Measurements from ENCODE around the gene POLR2C.
"Not testable (repeated sequence)": the region's sequence is repeated elsewhere in the genome, so short reads cannot be mapped to it uniquely, and the experiment has no call there.

Gene POLR2C

GRCh38 chr16:57462209-57462977 lies at the start of gene POLR2C:
POLR2C (plus strand) TSS chr16:57462679; CDS start chr16:57462725, 46 bp downstream.
- peak; percentile 90 for DNase-seq

- DNase-seq = no peak
Observed at GRCh38 chr16:57413301-57413730, 49.2 kb upstream of the POLR2C start.

- DNase-seq = no peak
Observed at GRCh38 chr16:57413733-57414132, 48.7 kb upstream of the POLR2C start.

- no peak for DNase-seq
Observed at GRCh38 chr16:57416084-57416483, 46.4 kb upstream of the POLR2C start.

GRCh38 chr16:57419506-57419905 lies 43.0 kb upstream of the POLR2C start:
- no peak for DNase-seq

- DNase-seq = no peak
Observed at GRCh38 chr16:57422026-57422944, 40.2 kb upstream of the POLR2C start.

GRCh38 chr16:57423152-57423551 lies 39.3 kb upstream of the POLR2C start:
- no peak for DNase-seq

GRCh38 chr16:57424583-57424982 lies 37.9 kb upstream of the POLR2C start:
- DNase-seq = no peak

- no peak for DNase-seq
Observed at GRCh38 chr16:57426356-57426755, 36.1 kb upstream of the POLR2C start.

GRCh38 chr16:57427307-57427706 lies 35.2 kb upstream of the POLR2C start:
- no peak for DNase-seq

- no peak for DNase-seq
Observed at GRCh38 chr16:57427824-57428223, 34.7 kb upstream of the POLR2C start.

GRCh38 chr16:57430955-57431354 lies 31.5 kb upstream of the POLR2C start:
- no peak for DNase-seq

- DNase-seq = no peak
Observed at GRCh38 chr16:57432505-57432904, 30.0 kb upstream of the POLR2C start.

GRCh38 chr16:57432989-57433388 lies 29.5 kb upstream of the POLR2C start:
- DNase-seq = no peak

- DNase-seq = no peak
Observed at GRCh38 chr16:57434003-57434402, 28.5 kb upstream of the POLR2C start.

- DNase-seq = no peak
Observed at GRCh38 chr16:57435838-57436237, 26.6 kb upstream of the POLR2C start.

GRCh38 chr16:57439947-57440346 lies 22.5 kb upstream of the POLR2C start:
- not testable (repeated sequence) for DNase-seq

- DNase-seq = not testable (repeated sequence)
Observed at GRCh38 chr16:57440551-57440950, 21.9 kb upstream of the POLR2C start.

- no peak for DNase-seq
Observed at GRCh38 chr16:57444711-57445110, 17.8 kb upstream of the POLR2C start.

GRCh38 chr16:57445510-57445909 lies 17.0 kb upstream of the POLR2C start:
- DNase-seq = no peak

GRCh38 chr16:57446531-57447185 lies 15.8 kb upstream of the POLR2C start:
- DNase-seq = no peak

- peak; percentile 88 for DNase-seq
Observed at GRCh38 chr16:57447186-57447962, 15.1 kb upstream of the POLR2C start, which contains the start of the genes CIAPIN1 and COQ9. CIAPIN1 (minus strand) TSS chr16:57447385; CDS start chr16:57440928, 6,457 bp downstream. COQ9 (plus strand) TSS chr16:57447479; CDS start chr16:57447506, 27 bp downstream.

Measured in activated effector memory CD4-positive, alpha-beta T cell treated with Interleukin-2 at 50 U/mL for 16 hours (primary cell).